ENCODE results near the gene HS3ST4.

The HS3ST4 gene

GRCh38 chr16:25978218-25978617, 286.5 kb downstream of the HS3ST4 start:
- no peak overlapping the region for H3K4me3 ChIP-seq (ENCODE audit: low read depth, low read length)
- no peak for TF ChIP-seq CTCF (IDR thresholded peaks at IDR 0.05; ENCODE audit: low read depth, low read length)

DNA sequence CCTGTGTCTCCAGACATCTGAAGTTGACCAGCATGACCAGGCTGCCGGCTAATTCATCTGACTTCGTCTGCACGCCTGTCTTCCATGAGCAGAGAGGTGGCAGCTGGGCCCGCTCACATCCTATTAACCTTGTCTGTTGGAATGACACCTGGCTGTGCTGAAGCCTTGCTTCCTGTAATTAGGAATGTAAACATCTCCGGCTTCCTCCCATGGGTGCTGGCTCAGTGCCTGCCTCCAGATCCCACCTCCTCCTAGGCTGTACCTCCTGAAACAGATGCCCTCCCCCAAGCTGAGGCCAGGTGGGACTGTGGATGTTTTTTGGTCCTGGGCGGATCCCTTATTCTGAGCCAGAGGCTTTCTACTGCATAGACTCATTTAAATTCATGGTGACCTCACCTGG, 296.3 kb downstream of the HS3ST4 start:
- no peak overlapping the region for H3K4me3 ChIP-seq (ENCODE audit: low read depth, low read length)
- TF ChIP-seq CTCF (IDR thresholded peaks at IDR 0.05; ENCODE audit: low read depth, low read length): no peak

DNA sequence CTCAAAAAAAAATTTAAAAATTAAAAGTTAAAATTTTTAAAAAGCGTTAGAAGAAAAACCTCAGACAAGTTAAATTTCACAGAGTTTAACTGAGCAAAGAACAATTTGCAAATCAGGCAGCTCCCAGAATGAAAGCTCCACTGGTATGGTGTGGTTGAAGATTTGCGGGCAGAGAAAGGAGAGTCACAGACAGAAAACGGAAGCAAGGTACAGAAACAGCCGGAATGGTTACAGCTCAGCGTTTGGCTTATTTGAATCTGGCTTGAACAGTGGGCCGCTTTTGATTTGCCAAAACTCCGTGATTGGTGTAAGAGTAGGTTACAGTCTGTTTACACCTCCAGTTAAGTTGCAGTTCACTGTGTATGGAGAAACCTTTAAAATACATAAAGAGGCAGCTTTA, 297.1 kb downstream of the HS3ST4 start:
- H3K4me3 ChIP-seq (ENCODE audit: low read depth, low read length): no peak overlapping the region
- no peak for TF ChIP-seq CTCF (IDR thresholded peaks at IDR 0.05; ENCODE audit: low read depth, low read length)

DNA sequence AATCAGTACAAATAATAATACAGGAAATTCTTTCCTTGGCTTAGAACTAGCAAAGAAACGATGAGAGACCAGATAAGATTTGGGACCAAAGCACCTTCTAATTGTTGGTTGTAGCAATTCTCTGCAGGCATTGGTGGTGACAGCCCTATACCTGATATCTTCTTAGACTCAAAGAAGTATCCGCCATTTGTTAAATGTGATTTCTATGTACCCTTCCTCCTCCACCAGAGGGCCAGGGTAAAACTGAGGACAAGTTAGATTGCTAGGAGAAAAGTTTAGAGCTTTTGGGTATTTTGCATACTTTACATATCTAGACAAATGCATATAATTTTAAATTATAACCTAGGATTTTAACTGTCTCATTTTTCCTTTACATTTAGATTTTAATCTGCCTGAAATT, 304.3 kb downstream of the HS3ST4 start:
- no peak overlapping the region for H3K4me3 ChIP-seq (ENCODE audit: low read depth, low read length)
- TF ChIP-seq CTCF (IDR thresholded peaks at IDR 0.05; ENCODE audit: low read depth, low read length): no peak

DNA sequence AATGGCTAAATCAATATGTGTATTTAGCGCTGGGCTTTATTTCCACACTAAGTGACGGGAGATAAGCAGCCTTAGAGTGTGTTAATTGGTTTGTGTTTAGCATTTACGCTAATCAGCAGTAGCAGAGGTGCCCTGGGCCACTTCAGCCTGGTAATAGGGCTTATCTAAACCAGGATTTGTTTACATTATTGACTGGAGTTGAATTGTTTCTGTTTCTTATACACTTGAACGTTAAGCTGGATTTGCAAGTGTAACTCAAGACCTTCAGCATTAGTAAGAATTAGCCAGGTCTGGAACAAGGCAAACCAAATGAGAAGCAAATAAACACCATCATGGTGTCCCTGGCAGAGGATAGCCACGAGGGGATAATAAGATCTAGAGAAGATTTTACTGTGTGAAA, 313.6 kb downstream of the HS3ST4 start:
- no peak overlapping the region for H3K4me3 ChIP-seq (ENCODE audit: low read depth, low read length)
- no peak for TF ChIP-seq CTCF (IDR thresholded peaks at IDR 0.05; ENCODE audit: low read depth, low read length)

DNA sequence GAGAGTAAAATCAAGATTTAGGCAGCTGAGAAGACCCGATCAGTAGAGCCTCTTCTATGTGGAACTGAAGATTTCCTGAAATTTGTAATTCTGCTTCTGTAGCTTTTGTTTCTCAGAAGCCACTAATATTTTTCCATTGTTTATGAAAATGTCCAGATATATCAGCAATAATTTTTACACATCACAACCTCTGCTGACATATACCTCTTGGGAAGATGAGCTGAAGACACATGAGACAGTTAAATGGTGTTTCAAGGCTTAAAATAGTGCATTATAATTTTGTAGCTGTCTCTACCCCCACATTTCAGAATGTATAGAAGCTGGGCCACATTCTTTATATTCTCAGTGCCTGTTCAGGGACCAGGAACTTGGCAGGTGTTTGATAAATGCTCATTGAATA, 320.6 kb downstream of the HS3ST4 start:
- no peak for TF ChIP-seq CTCF (IDR thresholded peaks at IDR 0.05; ENCODE audit: low read depth, low read length)
- H3K4me3 ChIP-seq (ENCODE audit: low read depth, low read length): no peak overlapping the region

- no peak for TF ChIP-seq CTCF (IDR thresholded peaks at IDR 0.05; ENCODE audit: low read depth, low read length)
- no peak overlapping the region for H3K4me3 ChIP-seq (ENCODE audit: low read depth, low read length)
These were observed 324.0 kb downstream of the HS3ST4 start for GRCh38 chr16:26015776-26016175.

Measured in WI38 (cell line).